ENCODE results near the gene SLC35F2.
A peak's percentile ranks its signal among the peaks of the same experiment; 100 is the strongest.
"Not testable (repeated sequence)": the region's sequence is repeated elsewhere in the genome, so short reads cannot be mapped to it uniquely, and the experiment has no call there.

SLC35F2 gene

DNA sequence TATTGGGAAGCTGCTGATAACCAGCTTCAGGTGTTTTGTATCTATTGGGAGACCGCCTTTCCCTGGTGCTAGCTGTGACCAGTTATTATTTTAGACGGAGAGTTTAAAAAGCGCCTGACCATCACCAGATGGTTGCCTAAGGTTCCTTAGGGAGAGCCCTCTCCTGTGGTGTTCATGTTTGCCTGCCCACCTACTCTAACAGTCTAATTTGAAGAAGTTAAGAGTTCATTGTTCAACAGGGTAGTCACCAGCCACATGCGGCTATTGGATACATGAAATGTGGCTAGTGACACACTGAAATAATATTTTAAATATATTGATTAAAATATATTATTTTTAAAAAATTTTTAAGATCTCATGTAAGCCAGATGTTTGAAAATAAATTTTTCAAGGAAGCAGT, 75.5 kb downstream of the SLC35F2 start:
- DNase-seq = no peak

DNA sequence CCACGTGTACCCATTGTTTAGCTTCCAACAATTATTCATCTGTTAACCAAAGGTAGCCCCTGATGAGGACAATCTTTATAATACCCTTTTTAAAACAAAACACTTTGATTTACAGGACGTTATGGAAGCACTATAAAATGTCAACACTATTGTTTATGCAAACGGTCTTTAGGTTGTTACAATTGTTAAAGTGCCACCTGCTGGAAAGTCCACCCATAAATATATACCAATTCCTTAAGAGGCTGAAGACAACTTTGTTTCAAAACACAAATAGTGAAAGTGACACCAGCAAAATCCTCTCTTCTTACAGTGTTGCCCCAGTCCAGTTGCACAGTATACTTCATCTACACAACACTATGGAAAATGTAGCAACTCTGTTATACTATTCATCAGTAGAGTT, 77.8 kb downstream of the SLC35F2 start:
- no peak for DNase-seq

DNA sequence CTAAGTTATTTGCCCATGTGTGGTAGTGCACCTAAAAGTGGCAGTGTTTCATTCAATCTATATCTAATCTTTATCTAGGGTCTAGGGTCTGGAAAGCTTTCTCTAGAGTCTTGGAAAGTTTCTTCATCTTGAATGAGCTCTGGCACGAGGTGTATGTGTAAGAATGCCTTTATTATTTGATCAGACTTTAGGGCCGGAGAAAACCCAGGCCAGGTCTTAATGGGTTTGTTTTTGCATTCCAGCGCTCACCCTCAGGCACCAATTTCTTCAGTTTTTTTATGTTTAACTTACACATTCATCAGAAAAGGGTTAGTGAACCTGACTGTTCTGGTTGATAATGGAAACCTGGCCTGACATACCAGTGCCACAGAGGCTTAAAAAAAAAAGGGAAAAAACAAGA, 78.5 kb downstream of the SLC35F2 start:
- DNase-seq = no peak

DNA sequence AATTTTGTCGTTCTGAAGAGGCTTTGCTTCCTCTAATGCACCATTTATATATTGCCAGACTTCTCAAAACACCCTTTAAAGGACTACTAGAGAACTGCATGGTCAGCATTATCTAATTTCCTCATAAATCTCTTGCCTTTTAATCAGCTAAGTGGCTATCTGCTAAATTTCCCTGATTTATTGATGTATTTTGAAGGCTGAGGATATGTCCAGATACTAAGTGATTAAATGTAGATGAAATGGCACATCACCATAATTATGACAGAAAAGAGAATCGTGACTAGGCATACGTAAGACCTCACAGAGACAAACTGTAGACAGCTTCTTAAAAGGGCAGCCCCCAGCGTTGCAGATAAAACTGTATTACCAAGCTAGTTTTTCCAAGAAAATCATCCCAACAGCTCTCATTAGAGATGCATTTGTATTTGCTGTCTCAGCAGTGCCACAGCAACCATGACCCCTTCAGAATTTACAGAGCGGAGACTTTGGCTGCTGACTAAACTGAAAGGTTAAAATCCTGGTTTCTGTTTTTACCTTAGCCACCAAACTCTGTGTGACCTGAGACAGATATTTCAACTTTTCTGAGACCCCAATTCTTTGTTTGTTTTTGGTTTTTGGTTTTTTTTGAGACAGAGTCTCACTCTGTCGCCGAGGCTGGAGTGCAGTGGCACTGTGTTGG, 79.6 kb downstream of the SLC35F2 start:
- no peak for DNase-seq

DNA sequence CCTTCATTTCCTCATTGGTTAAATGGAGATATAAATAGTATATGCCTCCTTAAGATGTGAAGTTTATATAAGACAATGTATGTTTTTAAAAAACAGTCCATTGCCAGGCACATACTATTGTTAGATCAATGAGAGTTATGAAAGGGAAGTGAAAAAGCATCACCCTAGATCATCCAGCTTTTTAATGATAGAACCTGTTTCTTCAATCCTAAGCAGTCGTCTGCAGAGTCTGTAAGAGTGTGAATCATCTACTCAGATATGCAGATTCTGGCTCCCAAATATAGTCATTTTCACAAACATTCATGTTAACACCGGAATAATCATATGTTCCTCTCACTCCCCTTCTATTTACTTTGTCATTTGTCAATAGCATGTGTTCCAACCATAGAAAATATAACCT, 81.5 kb downstream of the SLC35F2 start:
- no peak for DNase-seq

DNA sequence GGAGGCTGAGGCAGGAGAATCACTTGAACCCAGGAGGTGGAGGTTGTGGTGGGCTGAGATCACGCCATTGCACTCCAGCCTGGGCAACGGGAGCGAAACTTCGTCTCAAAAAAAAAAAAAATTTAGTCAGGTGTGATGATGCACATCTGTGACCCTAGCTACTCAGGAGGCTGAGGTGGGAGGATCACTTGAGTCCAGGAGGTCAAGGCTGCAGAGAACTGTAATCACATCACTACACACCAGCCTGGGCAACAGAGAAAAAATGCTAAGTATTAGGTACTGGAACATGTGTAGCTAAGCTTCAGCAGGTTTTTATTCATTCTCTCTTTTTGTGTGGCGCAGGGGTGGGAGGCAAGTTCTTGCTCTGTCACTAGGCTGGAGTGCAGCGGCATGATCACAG, 82.5 kb downstream of the SLC35F2 start:
- DNase-seq = no peak

DNA sequence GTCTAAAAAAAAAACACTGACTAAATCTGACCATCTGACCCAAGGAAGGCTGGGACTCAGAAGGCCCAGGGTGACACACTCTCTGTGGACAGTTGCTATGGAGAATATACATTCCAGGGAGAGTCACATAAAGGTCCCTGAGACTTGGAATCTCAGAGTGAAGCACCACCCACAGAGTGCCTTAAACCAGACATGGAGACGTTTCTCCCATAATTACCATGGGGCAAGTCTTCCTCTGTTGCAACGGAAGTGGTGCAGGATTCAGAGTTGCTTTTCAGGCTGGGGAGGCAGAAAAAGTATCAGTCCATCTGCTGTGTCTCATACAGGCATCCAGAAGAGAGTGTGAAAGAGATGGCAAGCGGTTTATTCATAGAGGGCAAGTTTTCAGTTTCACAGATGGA, 88.0 kb downstream of the SLC35F2 start:
- no peak for DNase-seq

DNA sequence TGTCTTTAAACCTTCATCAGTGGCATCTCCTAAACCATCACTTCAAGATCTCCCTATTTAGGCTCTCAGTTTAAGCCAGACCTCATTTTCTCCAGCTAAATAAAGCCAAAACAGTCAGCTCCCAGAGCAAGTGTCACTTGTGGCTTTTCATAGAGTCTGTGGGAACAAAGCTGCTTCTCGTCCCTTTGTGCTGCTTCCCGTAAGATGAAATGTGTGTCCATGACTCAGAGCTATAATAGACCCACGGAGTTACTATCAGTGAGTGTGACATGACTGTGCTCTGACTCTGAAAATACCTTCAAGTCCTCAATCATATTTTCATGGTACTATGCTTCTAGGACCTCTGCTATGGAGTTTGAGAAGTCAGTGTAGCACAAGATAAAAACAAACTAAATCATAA, 89.4 kb downstream of the SLC35F2 start:
- no peak for DNase-seq

DNA sequence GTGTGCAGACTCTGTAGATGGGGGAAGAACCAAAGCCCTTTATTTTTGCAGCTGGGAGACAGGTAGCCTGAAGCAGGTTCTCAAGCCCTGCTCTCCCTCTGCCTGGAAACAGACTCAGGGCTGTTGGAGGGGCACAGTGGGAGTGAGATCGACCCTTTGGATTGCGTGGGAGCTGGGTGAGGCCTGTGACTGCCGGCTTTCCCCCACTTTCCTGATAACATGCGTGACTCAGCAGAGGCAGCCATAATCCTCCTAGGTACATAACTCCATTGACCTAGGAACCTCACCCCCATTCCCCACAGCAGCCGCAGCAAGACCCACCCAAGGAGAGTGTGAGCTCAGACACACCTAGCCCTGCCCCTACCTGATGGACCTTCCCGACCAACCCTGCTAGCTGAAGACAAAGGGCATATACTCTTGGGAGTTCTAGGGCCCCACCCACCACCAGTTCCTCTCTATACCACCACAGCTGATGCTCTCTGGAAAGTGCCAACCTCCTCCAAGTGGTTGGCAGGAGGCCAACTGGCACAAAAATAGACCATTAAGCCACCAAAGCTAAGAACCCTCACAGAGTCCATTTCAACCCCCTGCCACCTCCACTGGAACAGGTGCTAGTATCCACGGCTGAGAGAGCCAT, 99.8 kb downstream of the SLC35F2 start:
- not testable (repeated sequence) for DNase-seq

DNA sequence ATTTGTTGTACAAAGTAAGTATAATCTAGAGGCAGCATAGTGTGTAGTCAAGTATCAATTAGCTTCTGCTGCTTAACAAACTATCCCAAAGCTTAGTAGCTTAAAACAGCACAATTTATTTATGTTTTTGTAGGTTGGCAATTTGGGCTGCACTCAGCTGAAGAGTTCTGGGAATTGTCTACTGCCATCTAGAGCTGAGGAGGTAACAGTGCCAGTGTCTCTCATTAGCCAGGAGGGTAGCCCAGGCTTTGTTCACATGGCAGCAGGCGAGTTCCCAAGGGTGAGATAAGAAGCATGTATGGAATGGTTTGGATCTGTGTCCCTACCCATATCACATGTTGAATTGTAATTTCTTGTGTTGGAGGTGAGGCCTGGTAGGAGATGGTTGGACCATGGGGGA, 100.9 kb downstream of the SLC35F2 start:
- no peak for DNase-seq

DNA sequence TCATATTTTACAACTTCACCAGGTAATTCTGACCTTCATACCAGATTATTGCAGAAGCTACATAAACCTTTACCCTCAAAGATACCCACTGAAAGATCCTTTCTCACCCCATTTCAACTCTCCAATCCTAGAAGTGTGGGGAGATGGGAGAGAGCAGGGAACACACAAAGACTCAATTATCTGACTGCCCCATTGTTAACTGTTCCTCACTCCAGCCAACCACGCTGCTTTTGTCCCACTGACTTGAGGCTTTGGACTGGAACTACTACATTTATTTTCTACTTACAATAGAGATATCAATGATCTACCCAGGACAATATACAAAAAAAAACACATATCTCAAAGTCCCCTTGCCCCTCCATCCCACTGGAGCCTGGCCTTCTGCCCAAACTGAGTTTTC, 102.0 kb downstream of the SLC35F2 start:
- DNase-seq = no peak

DNA sequence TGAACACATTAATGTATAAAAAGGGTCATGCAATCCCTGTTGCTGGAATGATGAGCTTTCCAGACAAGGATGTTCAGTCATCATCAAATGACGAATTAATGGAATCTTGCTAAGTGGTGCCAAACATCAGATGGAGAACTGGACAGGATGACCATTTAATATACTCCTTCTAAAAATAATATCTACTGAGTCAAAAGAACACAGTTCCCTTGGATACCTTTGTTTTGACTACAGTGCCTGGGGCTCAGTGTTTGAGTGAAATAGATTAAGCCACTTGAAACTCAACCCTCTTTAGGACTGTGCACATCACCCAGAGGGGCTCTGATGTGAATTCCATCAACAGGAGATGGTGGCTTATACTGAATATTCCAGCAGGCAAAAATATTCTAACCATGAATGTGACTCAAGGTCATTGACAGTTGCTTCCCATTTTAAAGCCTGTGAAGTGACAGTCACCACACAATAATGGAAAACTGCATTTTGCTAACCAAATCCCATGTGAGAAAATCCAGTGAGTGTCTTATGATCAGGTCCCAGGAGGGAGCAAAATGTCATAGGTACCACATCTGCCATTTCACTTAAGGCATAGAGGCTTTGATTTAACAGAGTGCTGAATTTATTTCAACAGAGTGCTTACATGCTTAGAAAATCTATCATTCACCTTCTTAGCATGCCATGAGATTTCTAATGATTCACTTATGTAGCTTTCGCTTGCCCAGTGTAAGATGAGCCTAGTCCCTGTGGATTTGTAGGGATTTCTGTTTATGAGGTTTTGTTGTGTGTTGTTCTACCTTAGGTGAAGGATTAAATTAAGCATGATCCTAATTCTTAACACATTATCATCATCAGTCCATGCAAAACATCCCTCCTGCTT, 105.4 kb downstream of the SLC35F2 start:
- no peak for DNase-seq

DNA sequence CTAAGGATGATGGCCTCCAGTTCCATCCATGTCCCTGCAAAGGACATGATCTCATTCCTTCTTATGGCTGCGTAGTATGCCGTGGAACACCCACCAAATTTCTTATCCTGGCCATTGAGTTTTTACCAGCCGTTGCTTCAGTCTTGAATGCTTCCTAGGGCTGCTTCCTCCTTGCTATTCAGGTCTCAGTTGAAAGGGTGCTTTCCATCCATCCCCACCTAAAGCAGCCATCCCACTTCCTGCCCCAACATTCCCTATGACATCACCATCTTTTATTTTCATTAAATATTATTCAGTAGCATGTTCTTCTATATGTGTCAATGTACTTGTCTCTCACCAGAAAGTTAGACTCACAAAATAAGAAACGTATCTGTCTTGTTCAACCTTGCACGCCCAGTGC, 106.1 kb downstream of the SLC35F2 start:
- DNase-seq = no peak

DNA sequence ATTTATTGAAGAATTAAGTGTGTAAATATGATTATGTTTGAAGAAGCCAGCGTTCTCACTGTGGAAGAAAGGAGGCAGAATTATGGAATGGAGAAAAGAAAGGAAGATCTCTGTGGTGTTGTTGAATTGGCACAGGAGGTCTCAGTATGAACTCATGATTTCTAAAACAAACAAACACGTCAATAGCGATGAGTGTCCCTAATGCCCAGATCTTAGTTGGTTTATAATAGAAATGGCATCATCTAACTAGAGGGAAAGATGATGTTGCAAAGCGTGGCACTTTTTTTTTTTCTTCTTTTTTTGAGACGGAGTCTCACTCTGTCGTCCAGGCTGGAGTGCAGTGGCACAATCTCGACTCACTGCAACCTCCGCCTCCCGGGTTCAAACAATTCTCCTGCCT, 107.5 kb downstream of the SLC35F2 start:
- DNase-seq = no peak

DNA sequence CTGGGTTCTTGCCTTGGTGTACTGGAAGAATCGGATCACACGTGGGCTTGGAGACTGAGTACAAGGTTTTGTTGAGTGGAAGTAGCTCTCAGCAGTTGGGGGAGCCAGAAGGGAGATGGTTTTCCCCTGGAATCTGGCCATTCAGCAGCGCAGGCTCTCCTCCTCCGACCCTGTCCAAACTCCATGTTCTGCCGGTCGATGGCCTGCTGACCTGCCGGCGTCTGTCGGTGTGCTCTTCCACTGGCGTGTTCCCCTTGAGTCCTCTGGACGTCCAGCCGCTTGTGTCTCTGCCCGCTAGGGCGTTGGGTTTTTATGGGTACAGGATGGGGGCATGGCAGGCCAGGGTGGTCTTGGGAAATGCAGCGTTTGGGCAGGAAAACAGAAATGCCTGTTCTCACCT, 108.3 kb downstream of the SLC35F2 start:
- no peak for DNase-seq

DNA sequence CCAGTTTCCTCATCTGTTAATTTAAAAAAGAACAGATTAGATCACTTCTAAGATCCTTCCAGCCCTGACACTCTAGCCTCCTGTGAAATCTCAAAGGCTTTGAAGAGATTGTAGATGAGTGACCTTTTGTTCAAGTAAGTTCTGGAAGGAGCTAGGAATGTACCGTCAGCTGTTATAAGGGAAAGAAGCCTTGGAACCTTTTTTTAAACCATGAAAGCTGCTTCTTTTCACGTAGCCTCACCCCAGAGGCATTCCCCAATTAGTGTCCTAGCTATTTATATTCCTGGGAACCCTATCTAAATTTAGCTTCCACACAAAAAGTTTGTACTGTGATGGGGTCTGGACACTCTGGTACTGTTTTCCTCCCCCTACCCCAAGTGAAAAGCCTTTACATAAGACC, 111.0 kb downstream of the SLC35F2 start:
- DNase-seq = no peak

DNA sequence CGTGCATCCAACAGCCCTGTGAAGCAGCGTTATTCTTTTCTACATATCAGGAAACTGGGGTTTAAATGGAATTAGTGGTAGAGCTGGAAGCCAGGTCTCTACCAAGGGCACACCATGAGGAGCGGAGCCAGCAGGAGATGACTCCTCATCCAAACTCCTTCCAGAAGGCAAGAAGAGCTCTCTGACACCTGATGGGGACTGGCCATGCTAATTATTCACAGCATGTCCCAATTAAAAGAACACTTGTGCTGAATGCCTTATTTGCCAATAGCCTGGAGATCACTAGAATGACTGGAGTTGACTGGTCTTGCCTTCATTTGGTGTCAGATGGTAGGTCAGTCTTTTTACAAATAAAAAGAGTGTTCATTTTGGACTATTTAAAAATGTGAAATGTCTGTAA, 113.9 kb downstream of the SLC35F2 start:
- no peak for DNase-seq

DNA sequence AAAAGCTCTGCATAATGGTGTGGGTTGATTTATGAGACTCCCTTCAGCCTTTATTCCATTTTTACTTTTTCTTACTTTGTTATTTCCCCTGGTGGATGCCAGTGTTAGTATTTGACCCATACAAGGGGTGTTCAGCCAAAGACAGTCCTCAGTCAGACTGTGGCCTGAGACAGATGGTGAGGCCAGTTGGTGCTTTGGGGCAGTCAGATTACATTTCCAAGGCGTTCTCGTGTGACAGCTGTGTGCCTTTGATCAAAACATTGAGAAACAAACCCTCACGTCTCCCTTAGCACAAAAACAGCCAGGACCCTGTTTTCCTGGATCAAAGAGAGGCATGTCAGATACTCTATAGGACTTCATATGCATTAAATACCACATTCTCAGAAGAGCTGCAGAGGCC, 115.4 kb downstream of the SLC35F2 start:
- no peak for DNase-seq

DNA sequence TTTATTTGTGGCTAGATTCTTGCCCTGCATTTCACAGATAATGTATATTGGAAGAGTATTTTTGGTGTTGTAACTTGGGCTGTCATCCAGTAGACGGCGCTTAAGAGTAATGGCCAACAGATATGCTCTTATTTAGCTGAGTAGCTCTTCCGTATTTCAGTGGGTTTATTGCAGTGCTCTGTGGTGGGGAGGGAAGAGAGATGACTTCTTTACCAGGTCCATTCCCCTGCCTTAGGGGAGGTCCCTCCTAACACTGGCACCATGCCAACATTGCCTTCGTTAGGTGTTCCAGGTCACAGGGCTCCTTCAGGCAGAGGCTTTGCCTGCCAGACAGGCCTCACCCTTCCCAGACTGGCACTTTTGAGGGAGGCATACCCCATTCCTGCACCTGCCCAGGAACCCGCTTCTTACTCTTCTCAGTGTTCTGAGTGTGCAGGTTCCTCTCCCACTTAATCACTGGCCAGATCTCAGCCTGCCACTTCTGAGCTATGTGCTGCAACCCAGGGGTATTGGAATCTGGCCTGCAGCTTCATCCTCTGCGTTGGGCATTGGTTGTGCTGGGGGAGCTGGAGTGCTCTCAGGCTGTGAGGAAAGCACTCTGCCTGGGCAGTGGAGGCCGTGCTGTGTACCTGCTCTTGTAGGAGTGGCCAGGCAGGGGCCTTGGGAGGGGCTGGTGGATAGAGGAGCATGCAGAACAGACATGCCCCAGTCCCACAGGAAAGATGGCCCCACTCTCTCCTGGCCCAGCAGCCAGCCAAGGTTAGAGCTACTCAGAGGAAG, 117.4 kb downstream of the SLC35F2 start:
- peak in 1 of 2 donors; percentile 2 for DNase-seq

All from stimulated activated CD4-positive, alpha-beta T cell treated with anti-CD3 and anti-CD28 coated beads, Interleukin-2, amount 100 ng/mL, for 48 hours (primary cell).